Liver (tissue), 3 donors: ENCODE data around the gene SLC7A4.

ENCODE experiments used
- ATF3 ChIP-seq: IDR thresholded peaks from 2 replicates; pipeline ENCODE4 v1.6.1; 2016; ENCODE audit warnings: antibody characterized with exemption
- CTCF ChIP-seq: fragments of 150-350 bp; IDR thresholded peaks from 2 replicates; pipeline ENCODE4 v1.5.1; 2017; ENCODE audit warnings: improper control_type of control experiment, low read depth, low read length; ENCODE audit not compliant: missing input control
- GABPA ChIP-seq, 2 donors: IDR thresholded peaks in 1 of 2; conservative IDR thresholded peaks in 1 of 2; 2 replicates each; pipeline ENCODE4 v1.6.1; 2016; ENCODE audit warnings: antibody characterized with exemption in 2 of 2, mild to moderate bottlenecking in 1 of 2, moderate library complexity in 1 of 2
- RAD21 ChIP-seq, 2 donors: IDR thresholded peaks; 2 replicates each; pipeline ENCODE4 v1.6.1; 2016; ENCODE audit warnings: antibody characterized with exemption in 2 of 2, mild to moderate bottlenecking in 2 of 2
- YY1 ChIP-seq: IDR thresholded peaks from 2 replicates; pipeline ENCODE4 v1.6.1; 2016; ENCODE audit warnings: antibody characterized with exemption, mild to moderate bottlenecking
- donor health status: healthy.
- donor health status: healthy.

DNA sequence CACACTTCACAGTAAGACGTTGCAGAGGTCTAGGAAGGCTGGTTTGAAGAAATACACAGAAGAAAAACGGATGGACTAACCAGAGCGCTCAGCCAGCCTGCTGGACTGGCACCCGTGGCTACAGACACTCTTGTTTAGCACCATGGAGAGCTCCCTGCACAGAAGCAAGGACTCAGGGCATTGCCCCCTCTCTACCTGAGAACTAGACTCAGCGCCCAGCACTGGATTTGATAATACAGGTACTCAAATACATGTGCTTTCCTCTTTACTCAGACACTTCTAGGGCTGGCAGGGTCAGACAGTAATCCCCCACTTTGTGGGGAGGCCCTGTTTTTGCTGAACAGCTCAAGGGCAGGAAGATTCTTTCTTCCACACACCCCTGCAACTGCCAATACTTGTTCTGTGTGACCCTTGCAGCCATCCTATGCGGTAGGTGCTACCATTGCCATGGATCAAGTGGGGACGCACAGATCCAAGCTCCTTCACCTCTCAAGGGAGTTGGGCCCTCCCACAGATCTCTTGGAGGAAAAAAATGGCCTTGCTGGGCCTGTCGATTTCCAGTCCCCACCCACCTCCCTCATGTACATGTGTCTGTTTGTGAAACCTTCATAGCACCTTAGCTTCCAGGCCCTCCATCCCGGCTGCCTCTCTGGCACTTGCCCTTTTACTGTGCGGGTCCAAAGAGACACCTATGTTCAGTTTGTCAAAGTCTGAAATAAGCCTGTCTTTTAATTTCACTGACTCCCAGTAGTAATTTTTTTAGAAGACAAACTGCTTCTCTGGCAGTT lies 22.5 kb downstream of the SLC7A4 start:
- no peak for TF ChIP-seq CTCF
- TF ChIP-seq RAD21 (IDR thresholded peaks at IDR 0.05) = no peak
- TF ChIP-seq YY1 = no peak
- TF ChIP-seq ATF3 = no peak
- no peak for TF ChIP-seq GABPA (IDR thresholded peaks at IDR 0.05 in 1 of 2, conservative IDR thresholded peaks at IDR 0.05 in 1 of 2)
